GM13977 (cell line): ENCODE results near the gene DNAH9.

ENCODE experiments used
- DNase-seq: peaks from one replicate; pipeline ENCODE4 v3.0.0; 2012; ENCODE audit warnings: low spot score
- in situ Hi-C: fragments of 300-500 bp; cut with MboI; formaldehyde crosslinking; loops from one replicate; pipeline ENCODE4 v1.12.0; 2022; ENCODE audit warnings: low sequenced_read_pairs, low pct_unique_long_range_greater_than_20kb, mixed read lengths, inconsistent platforms; ENCODE audit not compliant: unreplicated experiment
- TF ChIP-seq, protein P1 (sequence below): IDR thresholded peaks from 2 replicates; pipeline ENCODE4 v1.5.1; 2012; ENCODE audit warnings: mild to moderate bottlenecking, control low read depth; ENCODE audit not compliant: insufficient read depth; ENCODE audit errors: extremely low read depth, missing control alignments

The DNAH9 gene

GRCh38 chr17:11744696-11745095 lies 146.4 kb downstream of the DNAH9 start:
- in situ Hi-C loops: loop anchor here (25.0 kb wide), 1 partner anchor 93 kb away; no protein-coding TSS in a partner anchor
- TF ChIP-seq, protein P1, sequence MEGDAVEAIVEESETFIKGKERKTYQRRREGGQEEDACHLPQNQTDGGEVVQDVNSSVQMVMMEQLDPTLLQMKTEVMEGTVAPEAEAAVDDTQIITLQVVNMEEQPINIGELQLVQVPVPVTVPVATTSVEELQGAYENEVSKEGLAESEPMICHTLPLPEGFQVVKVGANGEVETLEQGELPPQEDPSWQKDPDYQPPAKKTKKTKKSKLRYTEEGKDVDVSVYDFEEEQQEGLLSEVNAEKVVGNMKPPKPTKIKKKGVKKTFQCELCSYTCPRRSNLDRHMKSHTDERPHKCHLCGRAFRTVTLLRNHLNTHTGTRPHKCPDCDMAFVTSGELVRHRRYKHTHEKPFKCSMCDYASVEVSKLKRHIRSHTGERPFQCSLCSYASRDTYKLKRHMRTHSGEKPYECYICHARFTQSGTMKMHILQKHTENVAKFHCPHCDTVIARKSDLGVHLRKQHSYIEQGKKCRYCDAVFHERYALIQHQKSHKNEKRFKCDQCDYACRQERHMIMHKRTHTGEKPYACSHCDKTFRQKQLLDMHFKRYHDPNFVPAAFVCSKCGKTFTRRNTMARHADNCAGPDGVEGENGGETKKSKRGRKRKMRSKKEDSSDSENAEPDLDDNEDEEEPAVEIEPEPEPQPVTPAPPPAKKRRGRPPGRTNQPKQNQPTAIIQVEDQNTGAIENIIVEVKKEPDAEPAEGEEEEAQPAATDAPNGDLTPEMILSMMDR: no peak
- no peak for DNase-seq

GRCh38 chr17:11747441-11747840 lies 149.2 kb downstream of the DNAH9 start:
- in situ Hi-C loops: loop anchor here (25.0 kb wide), 1 partner anchor 90 kb away; no protein-coding TSS in a partner anchor
- no peak for DNase-seq
- TF ChIP-seq, protein P1: no peak

DNA sequence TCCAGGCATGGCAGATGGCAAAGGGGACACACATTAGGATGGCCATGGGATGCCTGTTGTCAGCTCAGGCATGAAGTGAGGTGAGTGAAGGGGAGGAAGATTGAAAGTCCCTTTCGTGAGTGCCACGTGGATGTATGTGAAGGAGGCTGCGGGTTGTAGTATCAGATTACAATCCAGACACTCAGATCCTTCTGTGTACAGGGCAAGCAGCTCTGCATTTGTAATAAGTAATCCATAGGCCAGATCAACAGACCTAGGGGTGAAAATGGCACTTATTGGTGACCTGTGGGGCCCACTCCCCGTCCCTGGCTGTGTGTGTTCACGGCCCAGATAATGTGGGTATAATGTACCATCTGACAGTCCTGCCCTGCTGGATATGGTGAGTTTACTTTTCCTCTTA lies 159.5 kb downstream of the DNAH9 start:
- TF ChIP-seq, protein P1: no peak
- in situ Hi-C loops: no loop called here
- DNase-seq: no peak

- in situ Hi-C loops: no loop called here
- no peak for DNase-seq
- TF ChIP-seq, protein P1: no peak
Observed at GRCh38 chr17:11768106-11768505, 169.8 kb downstream of the DNAH9 start.

DNA sequence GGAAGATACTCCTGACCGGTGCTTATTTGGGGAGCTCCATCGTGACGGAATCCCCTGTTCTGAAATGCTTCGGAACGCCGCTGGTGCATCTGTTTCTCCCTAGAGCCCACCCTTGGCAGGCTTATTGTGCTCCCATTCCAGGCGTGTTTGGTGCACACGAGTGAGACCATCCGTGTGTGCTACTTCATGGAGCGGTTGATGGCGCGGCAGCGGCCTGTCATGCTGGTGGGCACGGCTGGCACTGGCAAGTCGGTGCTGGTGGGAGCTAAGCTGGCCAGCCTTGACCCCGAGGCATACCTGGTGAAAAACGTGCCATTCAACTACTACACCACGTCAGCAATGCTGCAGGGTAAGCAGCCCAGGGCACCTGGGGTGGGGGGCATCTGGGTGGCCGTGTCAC lies 170.7 kb downstream of the DNAH9 start:
- no peak for DNase-seq
- TF ChIP-seq, protein P1: no peak
- in situ Hi-C loops: no loop called here

GRCh38 chr17:11772031-11772430 lies 173.8 kb downstream of the DNAH9 start:
- in situ Hi-C loops: no loop called here
- TF ChIP-seq, protein P1: no peak

GRCh38 chr17:11779892-11780291 lies 181.6 kb downstream of the DNAH9 start:
- no peak for DNase-seq

More at GRCh38 chr17:11772031-11772430, 173.8 kb downstream of the DNAH9 start:
- no peak for DNase-seq

More at GRCh38 chr17:11779892-11780291, 181.6 kb downstream of the DNAH9 start:
- in situ Hi-C loops: no loop called here
- TF ChIP-seq, protein P1: no peak
